Activated naive CD8-positive, alpha-beta T cell treated with anti-CD3 and anti-CD28 coated beads for 36 hours (primary cell): ENCODE results near the gene COX10. TPM values are rescaled to one million over a fixed set of nuclear protein-coding genes. Genes with fewer than 3 reads are reported as not detected.
"Not testable (repeated sequence)": the region's sequence is repeated elsewhere in the genome, so short reads cannot be mapped to it uniquely, and the experiment has no call there.

Source experiments
- DNase-seq: peaks from one replicate; pipeline ENCODE4 v3.0.0; 2021
- H3K27ac Mint-ChIP-seq: one replicate; pipeline ENCODE4 v1.8.0; 2022; ENCODE audit warnings: mild to moderate bottlenecking, moderate library complexity, mixed read lengths
- H3K27me3 Mint-ChIP-seq: one replicate; pipeline ENCODE4 v1.8.0; 2022; ENCODE audit warnings: mild to moderate bottlenecking, mixed read lengths
- H3K36me3 Mint-ChIP-seq: one replicate; pipeline ENCODE4 v1.8.0; 2021; ENCODE audit warnings: mild to moderate bottlenecking, mixed read lengths
- H3K4me1 Mint-ChIP-seq: one replicate; pipeline ENCODE4 v1.8.0; 2021; ENCODE audit warnings: mixed read lengths
- H3K4me3 Mint-ChIP-seq: one replicate; pipeline ENCODE4 v1.8.0; 2022; ENCODE audit warnings: mild to moderate bottlenecking, moderate library complexity, mixed read lengths
- H3K9me3 Mint-ChIP-seq: one replicate; pipeline ENCODE4 v1.8.0; 2022; ENCODE audit warnings: mixed read lengths
- total RNA-seq, 2 experiments: library from RNA; stranded (reverse); gene quantifications; one replicate each; pipeline ENCODE4 v1.2.3, GENCODE V29; 2021

The COX10 gene
- total RNA-seq, 2 experiments from 2014 or later, result 29.6 to 29.7 TPM

- H3K27ac Mint-ChIP-seq, result no peak overlapping the region
- H3K9me3 Mint-ChIP-seq, result peaks cover 2% of the 10 kb centered on the region
- peaks cover 48% of the 10 kb centered on the region for H3K4me1 Mint-ChIP-seq
- peaks cover 50% of the 10 kb centered on the region for H3K36me3 Mint-ChIP-seq
- H3K4me3 Mint-ChIP-seq, result no peak overlapping the region
- no peaks in the 10 kb centered on the region for H3K27me3 Mint-ChIP-seq
- no peak for DNase-seq
These were observed 138.5 kb downstream of the COX10 start for GRCh38 chr17:14207791-14208190.

- Mint-ChIP-seq H3K27me3 (no peaks in the 10 kb centered on the region), H3K36me3 (peaks cover 43% of the 10 kb centered on the region), H3K27ac (no peak overlapping the region), H3K9me3 (peaks cover 2% of the 10 kb centered on the region), H3K4me3 (no peak overlapping the region), H3K4me1 (peaks cover 36% of the 10 kb centered on the region)
- no peak for DNase-seq
These were observed 139.9 kb downstream of the COX10 start for GRCh38 chr17:14209215-14209614.

- Mint-ChIP-seq H3K9me3 (no peaks in the 10 kb centered on the region), H3K4me3 (no peak overlapping the region), H3K4me1 (peaks cover 16% of the 10 kb centered on the region), H3K27me3 (no peaks in the 10 kb centered on the region), H3K27ac (no peak overlapping the region), H3K36me3 (peaks cover 29% of the 10 kb centered on the region)
- DNase-seq, result no peak
These were observed 141.9 kb downstream of the COX10 start for GRCh38 chr17:14211246-14211645.

GRCh38 chr17:14211801-14212200, 142.5 kb downstream of the COX10 start:
- H3K27ac Mint-ChIP-seq, result no peak overlapping the region
- no peaks in the 10 kb centered on the region for H3K27me3 Mint-ChIP-seq
- peak; percentile 42 for DNase-seq
- H3K9me3 Mint-ChIP-seq, result no peaks in the 10 kb centered on the region
- peaks cover 15% of the 10 kb centered on the region for H3K4me1 Mint-ChIP-seq
- H3K4me3 Mint-ChIP-seq, result no peak overlapping the region
- peaks cover 29% of the 10 kb centered on the region for H3K36me3 Mint-ChIP-seq

- Mint-ChIP-seq H3K4me3 (no peak overlapping the region), H3K9me3 (no peaks in the 10 kb centered on the region), H3K27ac (no peak overlapping the region), H3K27me3 (no peaks in the 10 kb centered on the region), H3K4me1 (peaks cover 13% of the 10 kb centered on the region), H3K36me3 (peaks cover 29% of the 10 kb centered on the region)
- DNase-seq, result no peak
These were observed 143.1 kb downstream of the COX10 start for GRCh38 chr17:14212401-14212800.

- H3K4me3 Mint-ChIP-seq, result no peak overlapping the region
- no peak overlapping the region for H3K27ac Mint-ChIP-seq
- H3K36me3 Mint-ChIP-seq, result peaks cover 27% of the 10 kb centered on the region
- no peak for DNase-seq
- H3K27me3 Mint-ChIP-seq, result no peaks in the 10 kb centered on the region
- H3K9me3 Mint-ChIP-seq, result no peaks in the 10 kb centered on the region
- H3K4me1 Mint-ChIP-seq, result peaks cover 8% of the 10 kb centered on the region
These were observed 145.0 kb downstream of the COX10 start for GRCh38 chr17:14214271-14214670.

- Mint-ChIP-seq H3K27me3 (no peaks in the 10 kb centered on the region), H3K4me3 (no peak overlapping the region), H3K36me3 (peaks cover 3% of the 10 kb centered on the region), H3K4me1 (no peaks in the 10 kb centered on the region), H3K9me3 (no peaks in the 10 kb centered on the region), H3K27ac (no peak overlapping the region)
- no peak for DNase-seq
These were observed 153.3 kb downstream of the COX10 start for GRCh38 chr17:14222611-14223010.

GRCh38 chr17:14225254-14225980, 156.1 kb downstream of the COX10 start:
- no peak overlapping the region for H3K4me3 Mint-ChIP-seq
- H3K36me3 Mint-ChIP-seq, result peaks cover 3% of the 10 kb centered on the region
- H3K27me3 Mint-ChIP-seq, result no peaks in the 10 kb centered on the region
- H3K27ac Mint-ChIP-seq, result no peak overlapping the region
- no peaks in the 10 kb centered on the region for H3K9me3 Mint-ChIP-seq
- H3K4me1 Mint-ChIP-seq, result no peaks in the 10 kb centered on the region
- no peak for DNase-seq

- Mint-ChIP-seq H3K27ac (no peak overlapping the region), H3K4me3 (no peak overlapping the region), H3K27me3 (no peaks in the 10 kb centered on the region), H3K36me3 (peaks cover 5% of the 10 kb centered on the region), H3K4me1 (no peaks in the 10 kb centered on the region), H3K9me3 (peaks cover 2% of the 10 kb centered on the region)
- no peak for DNase-seq
These were observed 157.7 kb downstream of the COX10 start for GRCh38 chr17:14227052-14227451.

GRCh38 chr17:14228903-14229302, 159.6 kb downstream of the COX10 start:
- peaks cover 5% of the 10 kb centered on the region for H3K36me3 Mint-ChIP-seq
- H3K27me3 Mint-ChIP-seq, result no peaks in the 10 kb centered on the region
- DNase-seq, result no peak
- H3K9me3 Mint-ChIP-seq, result peaks cover 2% of the 10 kb centered on the region
- no peaks in the 10 kb centered on the region for H3K4me1 Mint-ChIP-seq
- no peak overlapping the region for H3K27ac Mint-ChIP-seq
- H3K4me3 Mint-ChIP-seq, result no peak overlapping the region

GRCh38 chr17:14231187-14231586, 161.9 kb downstream of the COX10 start:
- not testable (repeated sequence) for H3K9me3 Mint-ChIP-seq, H3K4me1 Mint-ChIP-seq, H3K27me3 Mint-ChIP-seq, H3K27ac Mint-ChIP-seq, H3K4me3 Mint-ChIP-seq, H3K36me3 Mint-ChIP-seq, DNase-seq

GRCh38 chr17:14235047-14235446, 165.7 kb downstream of the COX10 start:
- not testable (repeated sequence) for H3K27me3 Mint-ChIP-seq, H3K9me3 Mint-ChIP-seq, H3K27ac Mint-ChIP-seq, DNase-seq, H3K4me3 Mint-ChIP-seq, H3K4me1 Mint-ChIP-seq, H3K36me3 Mint-ChIP-seq

GRCh38 chr17:14236032-14236431, 166.7 kb downstream of the COX10 start:
- H3K4me1 Mint-ChIP-seq, H3K36me3 Mint-ChIP-seq, H3K27ac Mint-ChIP-seq, H3K27me3 Mint-ChIP-seq, H3K9me3 Mint-ChIP-seq, DNase-seq, H3K4me3 Mint-ChIP-seq: not testable (repeated sequence)

GRCh38 chr17:14236762-14237161, 167.5 kb downstream of the COX10 start, which contains the start of gene CDRT15:
TSS of gene CDRT15 (minus strand) at chr17:14236862. CDS start at chr17:14236833, 29 bp downstream.
- H3K36me3 Mint-ChIP-seq, DNase-seq, H3K4me3 Mint-ChIP-seq, H3K9me3 Mint-ChIP-seq, H3K27me3 Mint-ChIP-seq, H3K4me1 Mint-ChIP-seq, H3K27ac Mint-ChIP-seq: not testable (repeated sequence)

- not testable (repeated sequence) for H3K4me1 Mint-ChIP-seq, H3K36me3 Mint-ChIP-seq, H3K9me3 Mint-ChIP-seq, DNase-seq, H3K4me3 Mint-ChIP-seq, H3K27me3 Mint-ChIP-seq, H3K27ac Mint-ChIP-seq
These were observed 170.0 kb downstream of the COX10 start for GRCh38 chr17:14239271-14239670.

GRCh38 chr17:14245002-14245401, 175.7 kb downstream of the COX10 start:
- Mint-ChIP-seq H3K4me3 (no peak overlapping the region), H3K9me3 (no peaks in the 10 kb centered on the region), H3K27me3 (no peaks in the 10 kb centered on the region), H3K27ac (no peak overlapping the region), H3K36me3 (no peaks in the 10 kb centered on the region), H3K4me1 (no peaks in the 10 kb centered on the region)
- DNase-seq, result no peak
